ENCODE data around the gene ATRNL1.

The ATRNL1 gene

GRCh38 chr10:115996031-115996430, 902.9 kb downstream of the ATRNL1 start:
- Histone ChIP-seq H3K4me1 (no peaks in the 10 kb centered on the region), H3K27me3 (no peaks in the 10 kb centered on the region), H3K4me3 (ENCODE audit: low read depth, low read length) (no peak overlapping the region), H3K9me3 (no peaks in the 10 kb centered on the region), H3K36me3 (no peaks in the 10 kb centered on the region)
- DNase-seq = no peak
- TF ChIP-seq, protein P1, sequence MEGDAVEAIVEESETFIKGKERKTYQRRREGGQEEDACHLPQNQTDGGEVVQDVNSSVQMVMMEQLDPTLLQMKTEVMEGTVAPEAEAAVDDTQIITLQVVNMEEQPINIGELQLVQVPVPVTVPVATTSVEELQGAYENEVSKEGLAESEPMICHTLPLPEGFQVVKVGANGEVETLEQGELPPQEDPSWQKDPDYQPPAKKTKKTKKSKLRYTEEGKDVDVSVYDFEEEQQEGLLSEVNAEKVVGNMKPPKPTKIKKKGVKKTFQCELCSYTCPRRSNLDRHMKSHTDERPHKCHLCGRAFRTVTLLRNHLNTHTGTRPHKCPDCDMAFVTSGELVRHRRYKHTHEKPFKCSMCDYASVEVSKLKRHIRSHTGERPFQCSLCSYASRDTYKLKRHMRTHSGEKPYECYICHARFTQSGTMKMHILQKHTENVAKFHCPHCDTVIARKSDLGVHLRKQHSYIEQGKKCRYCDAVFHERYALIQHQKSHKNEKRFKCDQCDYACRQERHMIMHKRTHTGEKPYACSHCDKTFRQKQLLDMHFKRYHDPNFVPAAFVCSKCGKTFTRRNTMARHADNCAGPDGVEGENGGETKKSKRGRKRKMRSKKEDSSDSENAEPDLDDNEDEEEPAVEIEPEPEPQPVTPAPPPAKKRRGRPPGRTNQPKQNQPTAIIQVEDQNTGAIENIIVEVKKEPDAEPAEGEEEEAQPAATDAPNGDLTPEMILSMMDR (IDR thresholded peaks at IDR 0.05; ENCODE audit: low read depth, low read length) = no peak

DNA sequence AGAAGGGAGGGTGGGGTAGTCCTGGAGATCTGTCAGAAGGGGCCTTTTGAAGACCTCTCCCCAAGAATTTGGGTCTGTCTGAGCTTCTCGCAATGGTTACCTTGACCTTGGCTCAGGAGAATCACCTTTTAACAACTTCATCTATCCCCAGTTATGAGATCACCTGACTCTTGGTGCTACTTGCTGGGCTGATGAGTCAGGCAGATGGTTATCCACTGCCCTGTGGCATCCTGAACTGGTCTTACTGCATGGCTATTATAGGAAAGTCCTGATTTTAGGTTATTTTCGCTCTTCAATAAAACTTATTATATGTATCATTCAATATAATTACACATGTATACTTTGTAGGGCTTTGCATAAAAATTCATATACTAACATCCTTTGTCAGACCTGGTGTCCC, 905.1 kb downstream of the ATRNL1 start:
- Histone ChIP-seq H3K4me3 (ENCODE audit: low read depth, low read length) (no peak overlapping the region), H3K36me3 (no peaks in the 10 kb centered on the region), H3K9me3 (no peaks in the 10 kb centered on the region), H3K4me1 (no peaks in the 10 kb centered on the region), H3K27me3 (no peaks in the 10 kb centered on the region)
- TF ChIP-seq, protein P1 (IDR thresholded peaks at IDR 0.05; ENCODE audit: low read depth, low read length) = no peak
- no peak for DNase-seq

All from BE2C (cell line).